Measurements from ENCODE around the gene FTCD. TPM values are rescaled to one million over a fixed set of nuclear protein-coding genes. Genes with fewer than 3 reads are reported as not detected.

FTCD gene
- total and polyA plus RNA-seq, 10 of the 15 experiments (the other 5 are each of a cell fraction or from before 2014, with no cell fraction given) = 0.27 to 0.28 TPM; not detected in 8

DNA sequence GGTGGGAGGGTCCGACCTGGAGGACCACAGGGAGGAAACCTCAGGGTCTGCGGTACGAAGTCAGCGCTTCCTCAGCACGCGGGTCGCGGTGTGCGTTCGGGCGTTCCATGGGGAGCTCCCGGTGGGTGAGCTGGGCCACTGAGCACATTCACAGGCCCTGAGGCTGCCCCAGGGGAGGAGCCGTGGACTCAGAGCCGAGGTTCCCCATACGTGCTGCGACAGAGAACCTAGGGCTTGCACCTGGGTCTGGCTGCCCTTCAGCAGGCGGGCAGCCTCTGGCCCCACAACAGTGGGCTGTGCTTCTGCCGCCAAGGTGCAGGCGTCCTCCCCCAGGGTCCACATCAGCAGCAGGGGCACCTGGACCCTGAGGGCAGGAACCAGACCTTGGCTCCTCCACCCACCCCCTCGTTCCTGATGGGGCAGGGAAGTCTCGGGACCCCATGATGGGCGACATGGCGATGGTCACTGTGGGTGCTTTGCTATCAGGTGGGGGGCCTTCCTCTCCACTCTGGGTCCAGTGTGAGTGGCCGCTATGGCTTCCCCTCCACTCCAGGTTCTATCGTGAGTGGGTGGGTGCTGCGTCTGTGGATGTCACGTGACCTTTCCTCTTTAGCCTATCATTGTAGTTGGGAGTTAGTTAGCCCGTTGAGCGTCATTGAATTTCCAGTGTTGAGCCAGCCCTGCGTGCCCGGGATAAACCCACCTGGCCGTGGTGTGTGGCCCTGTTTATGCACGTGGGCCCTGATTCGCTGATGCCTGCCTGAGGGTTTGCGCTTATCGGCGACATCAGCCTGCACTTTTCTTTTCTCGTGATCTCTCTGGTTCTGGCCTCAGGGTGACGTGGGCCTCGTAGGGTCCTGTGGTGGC, 27.9 kb downstream of the FTCD start:
- no peak for DNase-seq (ENCODE audit: low read depth, low spot score)
- Histone ChIP-seq H3K9me3 (replicated peaks; ENCODE audit: control insufficient read depth, insufficient read depth, low read length) (no peaks in the 10 kb centered on the region; the same call in 2 of the 3 replicates), H3K27ac (ENCODE audit: control insufficient read depth, insufficient read depth) (no peak overlapping the region), H3K4me2 (ENCODE audit: control insufficient read depth, insufficient read depth) (no peak overlapping the region), H3K36me3 (ENCODE audit: control insufficient read depth in 2 of 2, insufficient read depth in 2 of 2, low read length in 1 of 2) (no peaks in the 10 kb centered on the region), H3K79me2 (ENCODE audit: control insufficient read depth, insufficient read depth, low read length) (no peaks in the 10 kb centered on the region), H3K27me3 (replicated peaks in 1 of 2; ENCODE audit: control insufficient read depth in 2 of 2, insufficient read depth in 2 of 2, low read length in 1 of 2) (no peaks in the 10 kb centered on the region), H4K20me1 (ENCODE audit: control insufficient read depth, insufficient read depth) (no peaks in the 10 kb centered on the region), H3K9ac (ENCODE audit: control insufficient read depth, insufficient read depth, low read length) (no peak overlapping the region), H3K4me3 (no peak overlapping the region), H3K4me1 (ENCODE audit: control insufficient read depth, insufficient read depth, low read length) (no peaks in the 10 kb centered on the region), H2AFZ (ENCODE audit: control insufficient read depth, low read depth, low read length) (no peak overlapping the region)
- no peak for TF ChIP-seq HDAC2 (IDR thresholded peaks at IDR 0.05)
- no peak for TF ChIP-seq IRF4 (IDR thresholded peaks at IDR 0.05; ENCODE audit: low read depth, low read length)
- TF ChIP-seq, protein P1, sequence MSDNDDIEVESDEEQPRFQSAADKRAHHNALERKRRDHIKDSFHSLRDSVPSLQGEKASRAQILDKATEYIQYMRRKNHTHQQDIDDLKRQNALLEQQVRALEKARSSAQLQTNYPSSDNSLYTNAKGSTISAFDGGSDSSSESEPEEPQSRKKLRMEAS (IDR thresholded peaks at IDR 0.05; ENCODE audit: low read depth, low read length) = no peak
- TF ChIP-seq SMAD1 (IDR thresholded peaks at IDR 0.05; ENCODE audit: low read depth, partially characterized antibody) = no peak
- TF ChIP-seq ZNF217 (IDR thresholded peaks at IDR 0.05) = no peak
- no peak for TF ChIP-seq MTA3 (IDR thresholded peaks at IDR 0.05; ENCODE audit: borderline replicate concordance, low read length)
- TF ChIP-seq ZNF24 (IDR thresholded peaks at IDR 0.05) = no peak
- in situ Hi-C loops (cut with MboI) (no loop called here), intact Hi-C loops (cut with micrococcal nuclease; ENCODE audit: unreplicated experiment) (no loop called here)
- POLR2A ChIA-PET = no interaction called here
- FAIRE-seq = no peak
- no peak for ATAC-seq
- WGBS (ENCODE audit: insufficient coverage, insufficient replicate concordance, low lambda C conversion rate, missing lambda C conversion rate) = 45% methylated on average over 38 of the region's 40 CpGs
- BruUV-seq (replicated peaks) = no TSS peak
- RAD21 ChIA-PET (ENCODE audit: unreplicated experiment) = no interaction called here
- SMC1A ChIA-PET (ENCODE audit: uncharacterized antibody, unreplicated experiment) = no interaction called here
- CTCF ChIA-PET = no interaction called here

All from GM12878 (cell line).